GM12872 (cell line): ENCODE results near the gene ING5.

Source experiments
- TF ChIP-seq, protein P1 (sequence below): IDR thresholded peaks from 3 replicates; pipeline ENCODE4 v1.5.1; 2011; ENCODE audit warnings: low read depth, mild to moderate bottlenecking, low read length, moderate library complexity; ENCODE audit not compliant: insufficient read depth

The ING5 gene

DNA sequence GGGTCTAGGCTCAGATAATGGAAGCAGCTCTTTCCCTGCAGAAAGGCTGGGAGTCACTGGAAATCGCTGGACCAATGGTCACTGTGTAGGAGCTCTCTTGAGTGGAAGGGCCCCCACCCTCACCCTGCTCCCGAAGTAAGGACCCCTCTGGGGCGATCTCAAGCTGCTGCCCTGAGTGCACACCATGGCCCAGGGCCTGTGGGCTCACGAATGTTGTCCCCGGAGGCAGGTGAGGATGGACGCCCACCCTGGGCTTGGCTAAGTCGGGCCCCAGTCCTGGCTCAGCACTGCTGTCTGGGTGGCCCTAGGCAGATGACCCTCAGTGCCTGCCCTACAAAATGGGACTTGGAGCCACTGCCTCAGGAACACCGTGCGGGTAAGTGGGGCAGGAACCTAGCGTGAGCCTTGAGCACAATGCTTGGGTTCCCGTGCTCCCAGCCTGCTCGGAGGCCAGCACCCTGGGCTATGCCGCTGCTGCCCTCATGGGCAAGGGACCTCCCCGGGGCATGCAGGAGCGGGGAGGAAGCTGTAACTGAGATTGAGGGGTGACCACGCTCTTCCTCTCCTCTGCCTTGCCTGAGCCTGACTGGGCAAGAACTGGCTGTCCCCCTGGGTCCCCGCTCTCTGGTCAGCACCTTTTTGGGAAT is 36.3 kb downstream of the ING5 start:
- TF ChIP-seq, protein P1, sequence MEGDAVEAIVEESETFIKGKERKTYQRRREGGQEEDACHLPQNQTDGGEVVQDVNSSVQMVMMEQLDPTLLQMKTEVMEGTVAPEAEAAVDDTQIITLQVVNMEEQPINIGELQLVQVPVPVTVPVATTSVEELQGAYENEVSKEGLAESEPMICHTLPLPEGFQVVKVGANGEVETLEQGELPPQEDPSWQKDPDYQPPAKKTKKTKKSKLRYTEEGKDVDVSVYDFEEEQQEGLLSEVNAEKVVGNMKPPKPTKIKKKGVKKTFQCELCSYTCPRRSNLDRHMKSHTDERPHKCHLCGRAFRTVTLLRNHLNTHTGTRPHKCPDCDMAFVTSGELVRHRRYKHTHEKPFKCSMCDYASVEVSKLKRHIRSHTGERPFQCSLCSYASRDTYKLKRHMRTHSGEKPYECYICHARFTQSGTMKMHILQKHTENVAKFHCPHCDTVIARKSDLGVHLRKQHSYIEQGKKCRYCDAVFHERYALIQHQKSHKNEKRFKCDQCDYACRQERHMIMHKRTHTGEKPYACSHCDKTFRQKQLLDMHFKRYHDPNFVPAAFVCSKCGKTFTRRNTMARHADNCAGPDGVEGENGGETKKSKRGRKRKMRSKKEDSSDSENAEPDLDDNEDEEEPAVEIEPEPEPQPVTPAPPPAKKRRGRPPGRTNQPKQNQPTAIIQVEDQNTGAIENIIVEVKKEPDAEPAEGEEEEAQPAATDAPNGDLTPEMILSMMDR, result no peak

GRCh38 chr2:241739177-241739576 is 37.3 kb downstream of the ING5 start:
- TF ChIP-seq, protein P1, result no peak

GRCh38 chr2:241739651-241740050 is 37.8 kb downstream of the ING5 start:
- TF ChIP-seq, protein P1, result no peak

DNA sequence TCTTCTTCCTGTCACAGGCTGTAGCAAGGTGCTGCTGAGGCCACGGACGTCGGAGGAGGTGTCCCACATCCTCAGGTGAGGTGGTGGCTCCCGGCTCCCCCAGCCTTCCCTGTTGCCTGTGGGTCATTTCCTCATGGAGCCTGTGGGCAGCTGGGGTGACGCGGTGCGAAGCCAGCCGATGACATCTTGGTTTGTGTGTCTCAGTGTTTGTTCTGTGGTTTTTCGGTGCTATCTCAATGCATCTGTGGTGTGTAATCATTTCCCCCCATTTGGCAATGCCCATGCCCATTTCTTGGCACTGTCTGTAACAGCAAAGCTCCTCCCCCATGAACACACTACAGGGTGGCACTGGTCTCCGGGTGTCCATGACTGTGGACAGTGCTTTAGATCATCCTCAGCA is 39.2 kb downstream of the ING5 start:
- TF ChIP-seq, protein P1, result no peak

DNA sequence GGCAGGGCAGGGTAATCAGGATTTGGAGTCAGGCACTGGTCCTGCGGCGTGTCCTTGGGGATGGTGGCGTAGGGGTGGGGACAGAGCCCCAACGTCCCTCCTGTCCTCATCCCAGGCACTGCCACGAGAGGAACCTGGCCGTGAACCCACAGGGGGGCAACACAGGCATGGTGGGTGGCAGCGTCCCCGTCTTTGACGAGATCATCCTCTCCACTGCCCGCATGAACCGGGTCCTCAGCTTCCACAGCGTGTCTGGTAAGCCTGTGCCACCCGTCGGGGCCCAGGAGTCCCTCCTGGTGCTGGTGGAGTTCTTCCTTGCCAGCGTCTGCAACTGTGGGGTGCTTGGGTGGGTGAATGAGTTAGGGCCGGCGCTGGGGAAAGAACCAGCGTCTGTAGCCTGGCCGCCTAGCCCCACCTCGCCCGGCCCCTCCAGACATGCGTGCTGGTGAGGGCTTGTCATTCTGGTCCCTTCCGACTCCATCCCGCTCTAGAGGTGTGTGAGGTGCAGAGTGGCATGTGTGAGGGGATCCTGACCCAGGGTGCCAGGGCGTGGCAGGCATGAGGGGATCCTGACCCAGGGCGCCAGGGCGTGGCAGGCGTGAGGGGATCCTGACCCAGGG is 40.6 kb downstream of the ING5 start:
- TF ChIP-seq, protein P1, result no peak

DNA sequence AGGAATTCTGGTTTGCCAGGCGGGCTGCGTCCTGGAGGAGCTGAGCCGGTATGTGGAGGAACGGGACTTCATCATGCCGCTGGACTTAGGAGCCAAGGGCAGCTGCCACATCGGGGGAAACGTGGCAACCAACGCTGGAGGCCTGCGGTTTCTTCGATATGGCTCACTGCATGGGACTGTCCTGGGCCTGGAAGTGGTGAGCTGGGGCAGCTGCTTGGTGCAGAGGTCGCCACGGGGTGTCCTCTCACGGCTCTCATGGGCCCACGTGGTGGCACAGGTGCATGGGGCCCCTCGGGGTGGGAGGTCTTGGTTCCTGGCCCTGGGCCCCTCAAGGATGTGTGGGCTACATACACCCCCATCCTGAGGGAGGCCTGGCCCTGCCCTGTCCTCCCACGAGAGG is 41.8 kb downstream of the ING5 start:
- TF ChIP-seq, protein P1, result no peak

- TF ChIP-seq, protein P1, result no peak
These were observed 42.4 kb downstream of the ING5 start for GRCh38 chr2:241744028-241744754.
